ENCODE results near the gene GALNT9. TPM values are rescaled to one million over a fixed set of nuclear protein-coding genes. Genes with fewer than 3 reads are reported as not detected.

GALNT9 gene
- total and polyA plus RNA-seq, 10 donors, result 0.20 to 2.4 (median 0.84) TPM

GRCh38 chr12:132158677-132159554, 170.5 kb downstream of the GALNT9 start:
- intact Hi-C loops (cut with DNase I; ENCODE audit: low total_unique reads), result loop anchor here (10.0 kb wide), 2 partner anchors 256 to 456 kb away; partner anchors contain the start of genes LRCOL1 and P2RX2
- peak; percentile 41 for DNase-seq
- TF ChIP-seq POLR2A (IDR thresholded peaks at IDR 0.05) (no peak), POLR2AphosphoS5 (IDR thresholded peaks at IDR 0.05) (no peak)
- TF ChIP-seq, protein P1, sequence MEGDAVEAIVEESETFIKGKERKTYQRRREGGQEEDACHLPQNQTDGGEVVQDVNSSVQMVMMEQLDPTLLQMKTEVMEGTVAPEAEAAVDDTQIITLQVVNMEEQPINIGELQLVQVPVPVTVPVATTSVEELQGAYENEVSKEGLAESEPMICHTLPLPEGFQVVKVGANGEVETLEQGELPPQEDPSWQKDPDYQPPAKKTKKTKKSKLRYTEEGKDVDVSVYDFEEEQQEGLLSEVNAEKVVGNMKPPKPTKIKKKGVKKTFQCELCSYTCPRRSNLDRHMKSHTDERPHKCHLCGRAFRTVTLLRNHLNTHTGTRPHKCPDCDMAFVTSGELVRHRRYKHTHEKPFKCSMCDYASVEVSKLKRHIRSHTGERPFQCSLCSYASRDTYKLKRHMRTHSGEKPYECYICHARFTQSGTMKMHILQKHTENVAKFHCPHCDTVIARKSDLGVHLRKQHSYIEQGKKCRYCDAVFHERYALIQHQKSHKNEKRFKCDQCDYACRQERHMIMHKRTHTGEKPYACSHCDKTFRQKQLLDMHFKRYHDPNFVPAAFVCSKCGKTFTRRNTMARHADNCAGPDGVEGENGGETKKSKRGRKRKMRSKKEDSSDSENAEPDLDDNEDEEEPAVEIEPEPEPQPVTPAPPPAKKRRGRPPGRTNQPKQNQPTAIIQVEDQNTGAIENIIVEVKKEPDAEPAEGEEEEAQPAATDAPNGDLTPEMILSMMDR (IDR thresholded peaks at IDR 0.05 in 8 of 11, conservative IDR thresholded peaks at IDR 0.05 in 3 of 11), result no peak
- H3K4me1 ChIP-seq, result peaks cover 6 to 30% (median 20%) of the 10 kb centered on the region in 6 donors
- H3K4me3 ChIP-seq, result no peak overlapping the region
- peaks cover 0 to 12% (median 0%) of the 10 kb centered on the region in 7 donors for H3K27me3 ChIP-seq (replicated peaks in 1 of 7)
- no peaks in the 10 kb centered on the region for H3K9me3 ChIP-seq
- WGBS, 5 donors, result 90 to 94% (median 92%) methylated on average over 36 to 37 of the region's 37 CpGs
- peaks cover 0 to 4% (median 0%) of the 10 kb centered on the region in 6 donors for H3K36me3 ChIP-seq
- no peak overlapping the region for H3K27ac ChIP-seq

- Histone ChIP-seq H3K4me1 (peaks cover 9 to 28% (median 16%) of the 10 kb centered on the region in 6 donors), H3K27ac (no peak overlapping the region), H3K27me3 (replicated peaks in 1 of 7) (peaks cover 0 to 2% (median 0%) of the 10 kb centered on the region in 7 donors), H3K36me3 (peaks cover 0 to 4% (median 0%) of the 10 kb centered on the region in 6 donors), H3K4me3 (no peak overlapping the region), H3K9me3 (no peaks in the 10 kb centered on the region)
- TF ChIP-seq POLR2A (IDR thresholded peaks at IDR 0.05) (no peak), POLR2AphosphoS5 (IDR thresholded peaks at IDR 0.05) (no peak)
- TF ChIP-seq, protein P1 (IDR thresholded peaks at IDR 0.05 in 8 of 11, conservative IDR thresholded peaks at IDR 0.05 in 3 of 11), result peak in 1 of 11 experiments; percentile 6
- DNase-seq, result no peak
- 96 to 98% (median 96%) methylated on average over 5 of the region's 5 CpGs for WGBS, 5 donors
- intact Hi-C loops (cut with DNase I; ENCODE audit: low total_unique reads), result loop anchor here (10.0 kb wide), 2 partner anchors 257 to 457 kb away; partner anchors contain the start of genes LRCOL1 and P2RX2
Measured at GRCh38 chr12:132157733-132158409, 171.5 kb downstream of the GALNT9 start.

- Histone ChIP-seq H3K36me3 (peaks cover 0 to 13% (median 7%) of the 10 kb centered on the region in 6 donors), H3K9me3 (no peaks in the 10 kb centered on the region), H3K27ac (no peak overlapping the region), H3K4me3 (no peak overlapping the region), H3K27me3 (replicated peaks in 1 of 7) (no peaks in the 10 kb centered on the region), H3K4me1 (peaks cover 7 to 17% (median 12%) of the 10 kb centered on the region in 6 donors)
- intact Hi-C loops (cut with DNase I; ENCODE audit: low total_unique reads), result loop anchor here (10.0 kb wide), 2 partner anchors 258 to 458 kb away; partner anchors contain the start of genes LRCOL1 and P2RX2
- TF ChIP-seq, protein P1 (IDR thresholded peaks at IDR 0.05 in 8 of 11, conservative IDR thresholded peaks at IDR 0.05 in 3 of 11), result no peak
- TF ChIP-seq POLR2A (IDR thresholded peaks at IDR 0.05) (no peak), POLR2AphosphoS5 (IDR thresholded peaks at IDR 0.05) (no peak)
- WGBS, 5 donors, result 84 to 91% (median 87%) methylated on average over 8 of the region's 8 CpGs
- DNase-seq, result no peak
Measured at GRCh38 chr12:132156573-132157325, 172.6 kb downstream of the GALNT9 start.
